Keratinocyte (primary cell): ENCODE measurements around the gene ESRP2.

Experiments used
- CTCF ChIP-seq, 3 experiments: IDR thresholded peaks in 1 of 3; conservative IDR thresholded peaks in 1 of 3; optimal IDR thresholded peaks in 1 of 3; 2 replicates in 2 of 3; 3 replicates in 1 of 3; pipeline versions ENCODE3 to v1.5.1; 2011; ENCODE audit warnings: low read length in 3 of 3, mild to moderate bottlenecking in 3 of 3, moderate library complexity in 2 of 3, control low read depth in 1 of 3, inconsistent platforms in 1 of 3; ENCODE audit not compliant: insufficient read depth in 2 of 3; ENCODE audit errors: extremely low read depth in 1 of 3
- EZH2 ChIP-seq: IDR thresholded peaks from one replicate; pipeline ENCODE4 v1.6.1; 2012; ENCODE audit warnings: inconsistent platforms, mild to moderate bottlenecking, low read length, moderate library complexity

GRCh38 chr16:68242085-68242484 lies 6.2 kb upstream of the ESRP2 start:
- TF ChIP-seq CTCF (optimal IDR thresholded peaks at IDR 0.05 in 1 of 3, IDR thresholded peaks at IDR 0.05 in 1 of 3, conservative IDR thresholded peaks at IDR 0.05 in 1 of 3; ENCODE audit: extremely low read depth in 1 of 3, insufficient read depth in 2 of 3, low read length in 3 of 3) (no peak), EZH2 (no peak)
